ENCODE results near the gene MLLT3. TPM values are rescaled to one million over a fixed set of nuclear protein-coding genes. Genes with fewer than 3 reads are reported as not detected.

The MLLT3 gene
- total RNA-seq, 1 experiment from 2014 or later, result 7.0 TPM

DNA sequence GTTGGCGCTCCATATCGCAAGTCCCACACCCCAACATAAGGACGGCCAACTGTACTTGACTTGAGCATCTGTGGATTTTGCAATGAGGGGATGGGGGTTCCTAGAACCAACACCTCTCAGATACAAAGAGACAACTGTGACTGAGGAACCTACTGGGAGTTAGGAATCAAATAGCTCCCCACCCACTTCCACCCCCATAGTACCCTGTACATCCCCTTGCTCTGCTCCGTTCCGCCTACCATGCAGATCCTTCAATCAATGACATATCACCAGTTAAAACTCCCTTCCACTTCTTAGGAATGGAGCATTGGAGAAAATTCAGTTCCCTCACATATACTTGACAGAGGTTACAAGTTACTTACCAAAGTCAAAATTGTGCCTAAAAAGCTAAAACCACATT, 140.9 kb downstream of the MLLT3 start:
- peaks cover 47% of the 10 kb centered on the region for H3K4me1 Mint-ChIP-seq
- H3K4me3 Mint-ChIP-seq, result no peak overlapping the region
- no peaks in the 10 kb centered on the region for H3K36me3 Mint-ChIP-seq
- H3K27ac Mint-ChIP-seq, result no peak overlapping the region
- ChIA-PET CTCF (no interaction called here), POLR2A (no interaction called here)
- no peaks in the 10 kb centered on the region for H3K27me3 Mint-ChIP-seq (ENCODE audit: low read depth)
- no peak for TF ChIP-seq SOX15 (CRISPR knock-in tag; IDR thresholded peaks at IDR 0.05)
- TF ChIP-seq TEAD4 (CRISPR knock-in tag; IDR thresholded peaks at IDR 0.05), result no peak
- TF ChIP-seq JAZF1 (CRISPR knock-in tag; IDR thresholded peaks at IDR 0.05), result no peak
- ATAC-seq, result no peak
- DNase-seq (ENCODE audit: low spot score), result no peak
- H3K9me3 Mint-ChIP-seq, result no peaks in the 10 kb centered on the region

GRCh38 chr9:20480249-20480648, 142.1 kb downstream of the MLLT3 start:
- Mint-ChIP-seq H3K36me3 (no peaks in the 10 kb centered on the region), H3K4me1 (peaks cover 47% of the 10 kb centered on the region), H3K27me3 (ENCODE audit: low read depth) (no peaks in the 10 kb centered on the region), H3K9me3 (no peaks in the 10 kb centered on the region), H3K4me3 (no peak overlapping the region), H3K27ac (peak overlapping the region; percentile 29; the same call in 1 of the 2 replicates)
- TF ChIP-seq ZNF425 (CRISPR knock-in tag; conservative IDR thresholded peaks at IDR 0.05) (no peak), CDX4 (CRISPR knock-in tag; IDR thresholded peaks at IDR 0.05; ENCODE audit: borderline replicate concordance) (no peak), MLX (CRISPR knock-in tag; IDR thresholded peaks at IDR 0.05) (no peak), ZMAT4 (CRISPR knock-in tag; IDR thresholded peaks at IDR 0.05) (no peak), CREB1 (CRISPR knock-in tag; IDR thresholded peaks at IDR 0.05) (no peak), ZNF121 (CRISPR knock-in tag; IDR thresholded peaks at IDR 0.05) (no peak), RELA (CRISPR knock-in tag; IDR thresholded peaks at IDR 0.05; ENCODE audit: borderline replicate concordance) (no peak), ZNF317 (CRISPR knock-in tag; IDR thresholded peaks at IDR 0.05; ENCODE audit: borderline replicate concordance, low read depth) (no peak), JAZF1 (CRISPR knock-in tag; IDR thresholded peaks at IDR 0.05) (no peak), KAT7 (CRISPR knock-in tag; IDR thresholded peaks at IDR 0.05; ENCODE audit: borderline replicate concordance) (no peak), ZNF263 (CRISPR knock-in tag; IDR thresholded peaks at IDR 0.05; ENCODE audit: low read depth) (no peak), FOXP1 (CRISPR knock-in tag; IDR thresholded peaks at IDR 0.05; ENCODE audit: borderline replicate concordance) (no peak), HMGA2 (CRISPR knock-in tag; IDR thresholded peaks at IDR 0.05) (no peak), CBFB (CRISPR knock-in tag; IDR thresholded peaks at IDR 0.05; ENCODE audit: low read depth) (no peak), MYBL2 (CRISPR knock-in tag; IDR thresholded peaks at IDR 0.05) (no peak), ELF4 (CRISPR knock-in tag; IDR thresholded peaks at IDR 0.05; ENCODE audit: low read depth) (no peak), AR (CRISPR knock-in tag; IDR thresholded peaks at IDR 0.05) (no peak), ZNF219 (CRISPR knock-in tag; IDR thresholded peaks at IDR 0.05; ENCODE audit: borderline replicate concordance) (no peak), SMAD4 (CRISPR knock-in tag; IDR thresholded peaks at IDR 0.05) (no peak)
- TF ChIP-seq, protein P1, sequence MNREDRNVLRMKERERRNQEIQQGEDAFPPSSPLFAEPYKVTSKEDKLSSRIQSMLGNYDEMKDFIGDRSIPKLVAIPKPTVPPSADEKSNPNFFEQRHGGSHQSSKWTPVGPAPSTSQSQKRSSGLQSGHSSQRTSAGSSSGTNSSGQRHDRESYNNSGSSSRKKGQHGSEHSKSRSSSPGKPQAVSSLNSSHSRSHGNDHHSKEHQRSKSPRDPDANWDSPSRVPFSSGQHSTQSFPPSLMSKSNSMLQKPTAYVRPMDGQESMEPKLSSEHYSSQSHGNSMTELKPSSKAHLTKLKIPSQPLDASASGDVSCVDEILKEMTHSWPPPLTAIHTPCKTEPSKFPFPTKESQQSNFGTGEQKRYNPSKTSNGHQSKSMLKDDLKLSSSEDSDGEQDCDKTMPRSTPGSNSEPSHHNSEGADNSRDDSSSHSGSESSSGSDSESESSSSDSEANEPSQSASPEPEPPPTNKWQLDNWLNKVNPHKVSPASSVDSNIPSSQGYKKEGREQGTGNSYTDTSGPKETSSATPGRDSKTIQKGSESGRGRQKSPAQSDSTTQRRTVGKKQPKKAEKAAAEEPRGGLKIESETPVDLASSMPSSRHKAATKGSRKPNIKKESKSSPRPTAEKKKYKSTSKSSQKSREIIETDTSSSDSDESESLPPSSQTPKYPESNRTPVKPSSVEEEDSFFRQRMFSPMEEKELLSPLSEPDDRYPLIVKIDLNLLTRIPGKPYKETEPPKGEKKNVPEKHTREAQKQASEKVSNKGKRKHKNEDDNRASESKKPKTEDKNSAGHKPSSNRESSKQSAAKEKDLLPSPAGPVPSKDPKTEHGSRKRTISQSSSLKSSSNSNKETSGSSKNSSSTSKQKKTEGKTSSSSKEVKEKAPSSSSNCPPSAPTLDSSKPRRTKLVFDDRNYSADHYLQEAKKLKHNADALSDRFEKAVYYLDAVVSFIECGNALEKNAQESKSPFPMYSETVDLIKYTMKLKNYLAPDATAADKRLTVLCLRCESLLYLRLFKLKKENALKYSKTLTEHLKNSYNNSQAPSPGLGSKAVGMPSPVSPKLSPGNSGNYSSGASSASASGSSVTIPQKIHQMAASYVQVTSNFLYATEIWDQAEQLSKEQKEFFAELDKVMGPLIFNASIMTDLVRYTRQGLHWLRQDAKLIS (CRISPR knock-in tag; IDR thresholded peaks at IDR 0.05; ENCODE audit: borderline replicate concordance), result no peak
- ATAC-seq, result no peak
- no peak for DNase-seq (ENCODE audit: low spot score)
- POLR2A ChIA-PET, result interaction anchor here (0.8 kb wide), 1 partner anchor 10 kb away, joined by 3 read pairs; no protein-coding TSS in a partner anchor
- CTCF ChIA-PET, result no interaction called here
